K562 (cell line): ENCODE measurements around the gene CEP120. TPM values are rescaled to one million over a fixed set of nuclear protein-coding genes. Genes with fewer than 3 reads are reported as not detected.

ENCODE experiments used
- ATAC-seq: fragments of 200-7000 bp; cut with Tn5 transposase; 3 replicates; pipeline ENCODE4 v1.9.1; 2020; ENCODE audit warnings: moderate library complexity
- BruUV-seq: library from RNA; stranded (reverse); fragments of 400-500 nt; replicated peaks from 2 replicates; lab custom pipeline; 2021; lab: Mats Ljungman, UMichigan
- CTCF ChIA-PET: fragments of 300-600 bp; formaldehyde crosslinking; extraction: SDS; loops from one replicate; lab custom pipeline; 2021; ENCODE audit warnings: low intra/inter-chr PET ratio; lab: Yijun Ruan, JAX
- POLR2A ChIA-PET: fragments of 300-600, 350-650 bp; sonication (Branson Sonifier 250); formaldehyde crosslinking; extraction: SDS; loops from one replicate; lab custom pipeline; 2021; ENCODE audit warnings: antibody characterized with exemption, inconsistent platforms; lab: Yijun Ruan, JAX
- DNase-seq, 4 experiments: peaks; one replicate each; pipeline versions ENCODE4 v3.0.0 to v3.0.0-alpha.2; 2011 to 2018; ENCODE audit warnings: low spot score in 3 of 4, mixed read lengths in 3 of 4; ENCODE audit errors: extremely low read depth in 1 of 4
- FAIRE-seq: peaks from 2 replicates; lab custom pipeline; 2011; peaks lifted over from hg19 to GRCh38; lab: Jason Lieb, UNC
- H2AFZ ChIP-seq: 2 replicates; pipeline ENCODE4 v1.6.0; 2011; ENCODE audit warnings: low read depth, low read length, control low read depth, inconsistent platforms
- H3K27ac ChIP-seq: fragments of 200-600 bp; 3 replicates; pipeline ENCODE4 v1.8.0; 2011; ENCODE audit warnings: low read depth, mild to moderate bottlenecking, control low read depth, inconsistent platforms, low read length, moderate library complexity, mixed read lengths; ENCODE audit errors: extremely low read depth
- H3K27me3 ChIP-seq, 2 experiments: fragments of 300-600 bp in 1 of 2; 2 replicates in 1 of 2; 3 replicates in 1 of 2; pipeline versions ENCODE4 v1.6.0 to v1.8.0; 2011; ENCODE audit warnings: inconsistent platforms in 2 of 2, low read length in 2 of 2, mild to moderate bottlenecking in 1 of 2, mixed read lengths in 1 of 2, moderate library complexity in 1 of 2; ENCODE audit not compliant: control insufficient read depth in 2 of 2, insufficient read depth in 2 of 2
- H3K36me3 ChIP-seq: fragments of 300-600 bp; 3 replicates; pipeline ENCODE4 v1.8.0; 2011; ENCODE audit warnings: mild to moderate bottlenecking, low read length, inconsistent platforms; ENCODE audit not compliant: control insufficient read depth, insufficient read depth
- H3K4me1 ChIP-seq, 2 experiments: fragments of 200-600 bp in 1 of 2; replicated peaks in 1 of 2; 2 replicates in 1 of 2; 3 replicates in 1 of 2; pipeline versions ENCODE4 v1.5.1 to v1.8.0; 2011; ENCODE audit warnings: inconsistent platforms in 2 of 2, low read length in 2 of 2, mild to moderate bottlenecking in 1 of 2, mixed read lengths in 1 of 2, moderate library complexity in 1 of 2; ENCODE audit not compliant: control insufficient read depth in 2 of 2, insufficient read depth in 2 of 2
- H3K4me2 ChIP-seq: 2 replicates; pipeline ENCODE4 v1.6.1; 2011; ENCODE audit warnings: low read length, control low read depth, inconsistent platforms, mixed read lengths; ENCODE audit not compliant: insufficient read depth
- H3K4me3 ChIP-seq: fragments of 200-600 bp; sonication (generic), shearing (Covaris generic); 2 replicates; pipeline ENCODE4 v1.5.1; 2016; ENCODE audit warnings: control low read depth, inconsistent platforms
- H3K79me2 ChIP-seq: fragments of 200-600 bp; 3 replicates; pipeline ENCODE4 v1.8.0; 2011; ENCODE audit warnings: low read length, inconsistent platforms; ENCODE audit not compliant: control insufficient read depth, insufficient read depth
- H3K9ac ChIP-seq, 2 experiments: 2 replicates each; pipeline versions ENCODE4 v1.6.0 to v1.6.1; 2011; ENCODE audit warnings: low read depth in 2 of 2, low read length in 2 of 2, control low read depth in 1 of 2, inconsistent platforms in 1 of 2, mild to moderate bottlenecking in 1 of 2, mixed read lengths in 1 of 2; ENCODE audit not compliant: insufficient read depth in 1 of 2
- H3K9me1 ChIP-seq: one replicate; pipeline ENCODE4 v1.6.0; 2011; ENCODE audit warnings: inconsistent platforms, mild to moderate bottlenecking, low read length, moderate library complexity; ENCODE audit not compliant: control insufficient read depth, insufficient read depth
- H3K9me3 ChIP-seq: replicated peaks from 2 replicates; pipeline ENCODE4 v1.5.1; 2011; ENCODE audit warnings: low read depth, low read length, inconsistent platforms; ENCODE audit not compliant: control insufficient read depth, insufficient read depth
- H4K20me1 ChIP-seq: replicated peaks from 2 replicates; pipeline ENCODE4 v1.6.1; 2011; ENCODE audit warnings: low read length, inconsistent platforms, mixed read lengths; ENCODE audit not compliant: control insufficient read depth, insufficient read depth
- ELF2 ChIP-seq: fragments of 250-450 bp; sonication (Bioruptor Pico); IDR thresholded peaks from 2 replicates; pipeline ENCODE4 v1.5.0; 2021; ENCODE audit warnings: mild to moderate bottlenecking
- FOXO4 ChIP-seq: fragments of 450-650 bp; formaldehyde crosslinking; IDR thresholded peaks from 2 replicates; pipeline ENCODE4 v1.4.0; 2020; ENCODE audit warnings: mild to moderate bottlenecking, moderate library complexity
- FUS ChIP-seq: fragments of 200-400 bp; formaldehyde crosslinking; optimal IDR thresholded peaks from 2 replicates; pipeline ENCODE3; 2017; ENCODE audit warnings: low read depth, low read length
- NELFE ChIP-seq: IDR thresholded peaks from 2 replicates; pipeline ENCODE4 v1.6.1; 2011; ENCODE audit warnings: mild to moderate bottlenecking; ENCODE audit not compliant: insufficient read depth, insufficient read length
- NFE2 ChIP-seq: IDR thresholded peaks from 2 replicates; pipeline ENCODE4 v1.6.1; 2014; ENCODE audit warnings: antibody characterized with exemption, low read depth
- NR2C2 ChIP-seq, 2 experiments: fragments of 200-800 bp in 1 of 2; sonication (Bioruptor generic) in 1 of 2; sonication (generic) in 1 of 2; formaldehyde crosslinking in 1 of 2; IDR thresholded peaks; 2 replicates each; pipeline versions ENCODE4 v1.6.1 to v1.8.0; 2016 to 2022; ENCODE audit warnings: mild to moderate bottlenecking in 1 of 2, missing compliant biosample characterization in 1 of 2, missing genetic modification characterization in 1 of 2, missing genetic modification reagents in 1 of 2
- NUFIP1 ChIP-seq: fragments of 450-650 bp; IDR thresholded peaks from 2 replicates; pipeline ENCODE4 v1.6.1; 2018; ENCODE audit not compliant: partially characterized antibody
- SUPT5H ChIP-seq: fragments of 450-650 bp; IDR thresholded peaks from 2 replicates; pipeline ENCODE4 v1.6.1; 2016
- TCF7 ChIP-seq: sonication (generic); IDR thresholded peaks from 2 replicates; pipeline ENCODE4 v1.6.1; 2016; ENCODE audit warnings: antibody characterized with exemption, borderline replicate concordance
- YY1 ChIP-seq, 3 experiments: IDR thresholded peaks; 2 replicates each; pipeline ENCODE4 v1.6.1; 2011; ENCODE audit warnings: low read length in 2 of 3, mild to moderate bottlenecking in 2 of 3, moderate library complexity in 2 of 3, borderline replicate concordance in 1 of 3, control low read depth in 1 of 3, low read depth in 1 of 3; ENCODE audit not compliant: insufficient read depth in 3 of 3, insufficient replicate concordance in 2 of 3, control insufficient read depth in 1 of 3, insufficient read length in 1 of 3; ENCODE audit errors: extremely low read depth in 1 of 3
- ZBED1 ChIP-seq: IDR thresholded peaks from 2 replicates; pipeline ENCODE4 v1.6.1; 2014
- ZNF764 ChIP-seq: fragments of 250-450 bp; sonication (Bioruptor Pico); IDR thresholded peaks from 2 replicates; pipeline ENCODE4 v1.4.0; 2020; ENCODE audit warnings: low read depth, mild to moderate bottlenecking, moderate library complexity
- ZNF780A ChIP-seq: fragments of 250-450 bp; sonication (Bioruptor Pico); IDR thresholded peaks from 2 replicates; pipeline ENCODE4 v1.5.0; 2021; ENCODE audit warnings: mild to moderate bottlenecking
- WGBS: fragments of 100-300 bp; shearing (Covaris generic); methylation state at CpG from one replicate; pipeline ENCODE4 v1.1.6; 2016; ENCODE audit warnings: low coverage, mixed read lengths; ENCODE audit not compliant: insufficient coverage; ENCODE audit errors: missing lambda C conversion rate; 5-methylcytosine and 5-hydroxymethylcytosine counted together
- in situ Hi-C: fragments of 300-500 bp; cut with MboI; formaldehyde crosslinking; loops from 4 replicates; pipeline ENCODE4 v1.15.0; 2018; ENCODE audit warnings: inconsistent platforms, mixed read lengths
- intact Hi-C: fragments of 100-400 bp; cut with micrococcal nuclease; formaldehyde crosslinking; loops from 2 replicates; pipeline ENCODE4 v1.14.2; 2022
- polyA plus RNA-seq, 8 experiments: library from polyadenylated mRNA; depleted of rRNA in 4 of 8; stranded (reverse) in 5 of 8; unstranded in 3 of 8; fragments of >200 nt; fragmentation: Nextera tagmentation in 2 of 8; fragmentation: Illumina TruSeq in 1 of 8; extraction: Ambion mirVana in 2 of 8; extraction: Trizol in 1 of 8; gene quantifications; 2 replicates each; pipeline versions ENCODE4 v1.2.1 to v1.2.3, GENCODE V29; 2011 to 2014; ENCODE audit warnings: inconsistent platforms in 1 of 8, missing spikeins in 1 of 8
- total RNA-seq, 7 experiments: library from RNA; depleted of rRNA in 6 of 7; stranded (reverse); fragments of >200 nt in 6 of 7; fragmentation: Illumina TruSeq in 2 of 7; extraction: Trizol in 2 of 7; gene quantifications; 2 replicates each; pipeline versions ENCODE4 v1.2.1 to v1.2.3, GENCODE V29; 2011 to 2021; ENCODE audit warnings: low replicate concordance in 1 of 7
- TF ChIP-seq, protein P1 (sequence below): sonication (generic); formaldehyde crosslinking; IDR thresholded peaks from 2 replicates; pipeline ENCODE4 v1.8.0; 2022; ENCODE audit warnings: missing genetic modification reagents, mild to moderate bottlenecking, moderate library complexity, borderline replicate concordance
- TF ChIP-seq, protein P2 (sequence below): fragments of 250-450 bp; sonication (Bioruptor Pico); IDR thresholded peaks from 2 replicates; pipeline ENCODE4 v1.9.0; 2021; ENCODE audit warnings: mild to moderate bottlenecking

The CEP120 gene
- total and polyA plus RNA-seq, 9 of the 15 experiments (the other 6 are each of a cell fraction or from before 2014, with no cell fraction given): 3.3 to 24.9 (median 14.4) TPM

GRCh38 chr5:123438902-123439301 is 15.7 kb upstream of the CEP120 start:
- H4K20me1 ChIP-seq: no peaks in the 10 kb centered on the region
- 37% methylated on average over 5 of the region's 5 CpGs for WGBS
- H3K27ac ChIP-seq: no peak overlapping the region
- DNase-seq (no peak), ATAC-seq (0 out of 3 replicates have a peak, but pooled peaks have one; percentile 31), FAIRE-seq (no peak)
- H3K79me2 ChIP-seq: no peaks in the 10 kb centered on the region
- H3K4me1 ChIP-seq: no peaks in the 10 kb centered on the region
- intact Hi-C loops (no loop called here), in situ Hi-C loops (no loop called here)
- H3K27me3 ChIP-seq: no peaks in the 10 kb centered on the region
- H3K9me3 ChIP-seq: no peaks in the 10 kb centered on the region
- H3K9ac ChIP-seq: no peak overlapping the region
- no peaks in the 10 kb centered on the region for H3K36me3 ChIP-seq
- CTCF ChIA-PET: no interaction called here
- H3K4me3 ChIP-seq: no peak overlapping the region
- no TSS peak for BruUV-seq
- H3K9me1 ChIP-seq: no peaks in the 10 kb centered on the region
- POLR2A ChIA-PET: no interaction called here
- H3K4me2 ChIP-seq: no peak overlapping the region
- TF ChIP-seq NR2C2 (CRISPR knock-in tag; IDR thresholded peaks at IDR 0.05) (no peak), NR2C2 (tag; IDR thresholded peaks at IDR 0.05) (no peak)
- TF ChIP-seq, protein P1, sequence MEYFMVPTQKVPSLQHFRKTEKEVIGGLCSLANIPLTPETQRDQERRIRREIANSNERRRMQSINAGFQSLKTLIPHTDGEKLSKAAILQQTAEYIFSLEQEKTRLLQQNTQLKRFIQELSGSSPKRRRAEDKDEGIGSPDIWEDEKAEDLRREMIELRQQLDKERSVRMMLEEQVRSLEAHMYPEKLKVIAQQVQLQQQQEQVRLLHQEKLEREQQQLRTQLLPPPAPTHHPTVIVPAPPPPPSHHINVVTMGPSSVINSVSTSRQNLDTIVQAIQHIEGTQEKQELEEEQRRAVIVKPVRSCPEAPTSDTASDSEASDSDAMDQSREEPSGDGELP: no peak
- H2AFZ ChIP-seq: peak overlapping the region; percentile 37; the same call in 1 of the 2 replicates

GRCh38 chr5:123438244-123438643 is 15.0 kb upstream of the CEP120 start:
- FAIRE-seq: no peak
- 43% methylated on average over 2 of the region's 2 CpGs for WGBS
- Histone ChIP-seq H3K36me3 (no peaks in the 10 kb centered on the region), H2AFZ (no peak overlapping the region; the same call in 1 of the 2 replicates), H3K9ac (no peak overlapping the region), H3K27ac (no peak overlapping the region), H3K27me3 (no peaks in the 10 kb centered on the region), H3K4me1 (no peaks in the 10 kb centered on the region), H3K79me2 (no peaks in the 10 kb centered on the region), H3K4me3 (no peak overlapping the region), H3K9me1 (no peaks in the 10 kb centered on the region), H4K20me1 (no peaks in the 10 kb centered on the region), H3K4me2 (no peak overlapping the region), H3K9me3 (no peaks in the 10 kb centered on the region)
- ChIA-PET POLR2A (no interaction called here), CTCF (no interaction called here)
- intact Hi-C loops: no loop called here
- no TSS peak for BruUV-seq
- in situ Hi-C loops: no loop called here
- no peak for DNase-seq
- no peak for ATAC-seq
- TF ChIP-seq ZNF764 (CRISPR knock-in tag): no peak
- TF ChIP-seq YY1 (IDR thresholded peaks at IDR 0.05; ENCODE audit: borderline replicate concordance in 1 of 3, control insufficient read depth in 1 of 3, extremely low read depth in 1 of 3, insufficient read depth in 3 of 3, insufficient read length in 1 of 3, insufficient replicate concordance in 2 of 3, low read depth in 1 of 3, low read length in 2 of 3): no peak
- no peak for TF ChIP-seq NELFE
- no peak for TF ChIP-seq NFE2
- TF ChIP-seq ZBED1: no peak
- TF ChIP-seq SUPT5H: no peak
- no peak for TF ChIP-seq ZNF780A (CRISPR knock-in tag)
- TF ChIP-seq NUFIP1: no peak
- no peak for TF ChIP-seq TCF7
- no peak for TF ChIP-seq FOXO4 (CRISPR knock-in tag)
- TF ChIP-seq, protein P2, sequence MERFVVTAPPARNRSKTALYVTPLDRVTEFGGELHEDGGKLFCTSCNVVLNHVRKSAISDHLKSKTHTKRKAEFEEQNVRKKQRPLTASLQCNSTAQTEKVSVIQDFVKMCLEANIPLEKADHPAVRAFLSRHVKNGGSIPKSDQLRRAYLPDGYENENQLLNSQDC: no peak
- no peak for TF ChIP-seq ELF2 (CRISPR knock-in tag)
- TF ChIP-seq FUS: no peak
